Muscle layer of duodenum (tissue), 2 donors: ENCODE data around the gene SLC38A4.
"Not testable (repeated sequence)": the region's sequence is repeated elsewhere in the genome, so short reads cannot be mapped to it uniquely, and the experiment has no call there.

ENCODE experiments used
- H3K27ac ChIP-seq: one replicate; pipeline ENCODE4 v1.7.0; 2013; ENCODE audit warnings: mild to moderate bottlenecking, low read length
- H3K27me3 ChIP-seq: one replicate; pipeline ENCODE4 v1.7.0; 2013; ENCODE audit warnings: low read depth, mild to moderate bottlenecking, control low read depth, low read length
- H3K36me3 ChIP-seq, 2 donors: one replicate each; pipeline ENCODE4 v1.7.0; 2013; ENCODE audit warnings: low read length in 2 of 2, control low read depth in 1 of 2, mild to moderate bottlenecking in 1 of 2; ENCODE audit not compliant: insufficient read depth in 2 of 2, control insufficient read depth in 1 of 2
- H3K4me1 ChIP-seq, 2 donors: one replicate each; pipeline ENCODE4 v1.7.0; 2013; ENCODE audit warnings: low read length in 2 of 2, mild to moderate bottlenecking in 2 of 2, control low read depth in 1 of 2, moderate library complexity in 1 of 2; ENCODE audit not compliant: insufficient read depth in 2 of 2, control insufficient read depth in 1 of 2
- H3K4me3 ChIP-seq, 2 donors: one replicate each; pipeline ENCODE4 v1.7.0; 2013; ENCODE audit warnings: low read length in 2 of 2, low read depth in 1 of 2, mild to moderate bottlenecking in 1 of 2
- H3K9me3 ChIP-seq, 2 donors: one replicate each; pipeline ENCODE4 v1.7.0; 2013; ENCODE audit warnings: low read length in 2 of 2, control low read depth in 1 of 2, mild to moderate bottlenecking in 1 of 2; ENCODE audit not compliant: control insufficient read depth in 1 of 2
- donor health status: healthy.

SLC38A4 gene

GRCh38 chr12:46743456-46743855 is 82.3 kb downstream of the SLC38A4 start:
- no peak overlapping the region for H3K27ac ChIP-seq
- no peaks in the 10 kb centered on the region for H3K9me3 ChIP-seq
- no peak overlapping the region for H3K4me3 ChIP-seq
- no peaks in the 10 kb centered on the region for H3K4me1 ChIP-seq
- H3K27me3 ChIP-seq: no peaks in the 10 kb centered on the region
- H3K36me3 ChIP-seq: no peaks in the 10 kb centered on the region

- not testable (repeated sequence) for H3K36me3 ChIP-seq, H3K4me1 ChIP-seq, H3K9me3 ChIP-seq, H3K27ac ChIP-seq, H3K27me3 ChIP-seq, H3K4me3 ChIP-seq
Observed at GRCh38 chr12:46742271-46742670, 83.5 kb downstream of the SLC38A4 start.

- Histone ChIP-seq H3K4me3 (no peak overlapping the region), H3K4me1 (peaks cover 0 to 7% of the 10 kb centered on the region in 2 donors), H3K9me3 (no peaks in the 10 kb centered on the region), H3K36me3 (no peaks in the 10 kb centered on the region), H3K27ac (no peak overlapping the region), H3K27me3 (no peaks in the 10 kb centered on the region)
Observed at GRCh38 chr12:46725332-46725731, 100.5 kb downstream of the SLC38A4 start.

- Histone ChIP-seq H3K9me3 (no peaks in the 10 kb centered on the region), H3K27ac (no peak overlapping the region), H3K4me3 (no peak overlapping the region), H3K27me3 (no peaks in the 10 kb centered on the region), H3K36me3 (no peaks in the 10 kb centered on the region), H3K4me1 (peaks cover 0 to 7% of the 10 kb centered on the region in 2 donors)
Observed at GRCh38 chr12:46723629-46724419, 102.0 kb downstream of the SLC38A4 start.

GRCh38 chr12:46722394-46723185 is 103.2 kb downstream of the SLC38A4 start:
- no peaks in the 10 kb centered on the region for H3K27me3 ChIP-seq
- H3K36me3 ChIP-seq: no peaks in the 10 kb centered on the region
- H3K4me1 ChIP-seq: peaks cover 0 to 7% of the 10 kb centered on the region in 2 donors
- no peak overlapping the region for H3K27ac ChIP-seq
- H3K4me3 ChIP-seq: no peak overlapping the region
- H3K9me3 ChIP-seq: no peaks in the 10 kb centered on the region

- H3K9me3 ChIP-seq: no peaks in the 10 kb centered on the region
- H3K27ac ChIP-seq: no peak overlapping the region
- no peaks in the 10 kb centered on the region for H3K27me3 ChIP-seq
- no peaks in the 10 kb centered on the region for H3K36me3 ChIP-seq
- peaks cover 0 to 7% of the 10 kb centered on the region in 2 donors for H3K4me1 ChIP-seq
- H3K4me3 ChIP-seq: no peak overlapping the region
Observed at GRCh38 chr12:46718495-46718894, 107.3 kb downstream of the SLC38A4 start.

- no peaks in the 10 kb centered on the region for H3K9me3 ChIP-seq
- no peaks in the 10 kb centered on the region for H3K36me3 ChIP-seq
- peaks cover 0 to 3% of the 10 kb centered on the region in 2 donors for H3K4me1 ChIP-seq
- no peaks in the 10 kb centered on the region for H3K27me3 ChIP-seq
- H3K4me3 ChIP-seq: no peak overlapping the region
- H3K27ac ChIP-seq: no peak overlapping the region
Observed at GRCh38 chr12:46717868-46718267, 107.9 kb downstream of the SLC38A4 start.

GRCh38 chr12:46717159-46717558 is 108.6 kb downstream of the SLC38A4 start:
- no peaks in the 10 kb centered on the region for H3K9me3 ChIP-seq
- H3K36me3 ChIP-seq: no peaks in the 10 kb centered on the region
- H3K27me3 ChIP-seq: no peaks in the 10 kb centered on the region
- no peak overlapping the region for H3K4me3 ChIP-seq
- H3K4me1 ChIP-seq: no peaks in the 10 kb centered on the region
- H3K27ac ChIP-seq: no peak overlapping the region
